Measurements from ENCODE around the gene PAAF1.

PAAF1 gene

GRCh38 chr11:73856031-73856567 lies 20.7 kb upstream of the PAAF1 start:
- Histone ChIP-seq H3K27ac (ENCODE audit: low read depth, low read length, poor library complexity, severe bottlenecking) (no peak overlapping the region), H3K9ac (ENCODE audit: low read length) (no peak overlapping the region), H3K4me1 (ENCODE audit: insufficient read depth, low read length, severe bottlenecking) (no peaks in the 10 kb centered on the region)

DNA sequence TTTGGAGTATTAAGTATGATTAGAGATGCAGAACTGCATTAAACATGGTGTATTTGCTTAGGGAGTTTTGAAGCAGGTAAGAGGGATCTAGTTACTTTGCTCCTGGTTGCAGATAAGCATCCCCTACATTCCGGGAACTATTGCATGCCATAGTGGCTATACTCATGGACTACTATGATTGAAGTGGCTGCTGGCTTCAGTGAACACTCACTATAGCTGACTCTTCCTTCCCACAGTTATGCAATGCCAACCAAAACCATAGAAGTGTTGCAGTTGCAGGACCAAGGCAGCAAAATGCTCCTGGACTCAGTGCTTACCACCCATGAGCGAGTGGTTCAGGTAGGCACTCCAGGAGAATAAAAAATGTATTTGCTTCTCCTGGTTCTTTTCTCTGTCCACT lies 17.1 kb upstream of the PAAF1 start:
- peaks cover 49% of the 10 kb centered on the region for H3K36me3 ChIP-seq (ENCODE audit: insufficient read depth, low read length)
- H3K4me3 ChIP-seq (ENCODE audit: low read depth, low read length, poor library complexity, severe bottlenecking) = no peak overlapping the region
- H3K4me1 ChIP-seq (ENCODE audit: insufficient read depth, low read length, severe bottlenecking) = no peaks in the 10 kb centered on the region
- H3F3A ChIP-seq (ENCODE audit: insufficient read depth, low read length) = no peaks in the 10 kb centered on the region
- no peak overlapping the region for H3K27ac ChIP-seq (ENCODE audit: low read depth, low read length, poor library complexity, severe bottlenecking)
- no peak overlapping the region for H2AFZ ChIP-seq (ENCODE audit: low read length)
- no peak overlapping the region for H3K9ac ChIP-seq (ENCODE audit: low read length)
- H3K27me3 ChIP-seq (ENCODE audit: insufficient read depth, low read length) = no peaks in the 10 kb centered on the region
- no peaks in the 10 kb centered on the region for H4K20me1 ChIP-seq (ENCODE audit: insufficient read depth, low read length)
- H3K9me2 ChIP-seq (ENCODE audit: low read depth, low read length) = no peaks in the 10 kb centered on the region
- no peaks in the 10 kb centered on the region for H3K9me3 ChIP-seq (ENCODE audit: low read length)
- TF ChIP-seq, protein P1, sequence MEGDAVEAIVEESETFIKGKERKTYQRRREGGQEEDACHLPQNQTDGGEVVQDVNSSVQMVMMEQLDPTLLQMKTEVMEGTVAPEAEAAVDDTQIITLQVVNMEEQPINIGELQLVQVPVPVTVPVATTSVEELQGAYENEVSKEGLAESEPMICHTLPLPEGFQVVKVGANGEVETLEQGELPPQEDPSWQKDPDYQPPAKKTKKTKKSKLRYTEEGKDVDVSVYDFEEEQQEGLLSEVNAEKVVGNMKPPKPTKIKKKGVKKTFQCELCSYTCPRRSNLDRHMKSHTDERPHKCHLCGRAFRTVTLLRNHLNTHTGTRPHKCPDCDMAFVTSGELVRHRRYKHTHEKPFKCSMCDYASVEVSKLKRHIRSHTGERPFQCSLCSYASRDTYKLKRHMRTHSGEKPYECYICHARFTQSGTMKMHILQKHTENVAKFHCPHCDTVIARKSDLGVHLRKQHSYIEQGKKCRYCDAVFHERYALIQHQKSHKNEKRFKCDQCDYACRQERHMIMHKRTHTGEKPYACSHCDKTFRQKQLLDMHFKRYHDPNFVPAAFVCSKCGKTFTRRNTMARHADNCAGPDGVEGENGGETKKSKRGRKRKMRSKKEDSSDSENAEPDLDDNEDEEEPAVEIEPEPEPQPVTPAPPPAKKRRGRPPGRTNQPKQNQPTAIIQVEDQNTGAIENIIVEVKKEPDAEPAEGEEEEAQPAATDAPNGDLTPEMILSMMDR (IDR thresholded peaks at IDR 0.05; ENCODE audit: low read length) = no peak
- no peak for TF ChIP-seq EZH2 (IDR thresholded peaks at IDR 0.05; ENCODE audit: borderline replicate concordance, low read length)
- H3K4me2 ChIP-seq (ENCODE audit: low read length) = no peak overlapping the region
- no peaks in the 10 kb centered on the region for H3K79me2 ChIP-seq (ENCODE audit: insufficient read depth, low read length)

More at GRCh38 chr11:73856031-73856567, 20.7 kb upstream of the PAAF1 start:
- Histone ChIP-seq H3K79me2 (ENCODE audit: insufficient read depth, low read length) (no peaks in the 10 kb centered on the region), H2AFZ (ENCODE audit: low read length) (no peak overlapping the region), H3K4me2 (ENCODE audit: low read length) (no peak overlapping the region), H3K4me3 (ENCODE audit: low read depth, low read length, poor library complexity, severe bottlenecking) (no peak overlapping the region), H3K27me3 (ENCODE audit: insufficient read depth, low read length) (no peaks in the 10 kb centered on the region), H3K9me2 (ENCODE audit: low read depth, low read length) (no peaks in the 10 kb centered on the region), H4K20me1 (ENCODE audit: insufficient read depth, low read length) (no peaks in the 10 kb centered on the region), H3F3A (ENCODE audit: insufficient read depth, low read length) (no peaks in the 10 kb centered on the region), H3K36me3 (ENCODE audit: insufficient read depth, low read length) (peaks cover 30% of the 10 kb centered on the region; the same call in 1 of the 2 replicates), H3K9me3 (ENCODE audit: low read length) (no peaks in the 10 kb centered on the region)
- TF ChIP-seq, protein P1 (IDR thresholded peaks at IDR 0.05; ENCODE audit: low read length) = no peak
- no peak for TF ChIP-seq EZH2 (IDR thresholded peaks at IDR 0.05; ENCODE audit: borderline replicate concordance, low read length)

GRCh38 chr11:73860202-73860601 lies 16.6 kb upstream of the PAAF1 start:
- Histone ChIP-seq H3K36me3 (ENCODE audit: insufficient read depth, low read length) (peaks cover 51% of the 10 kb centered on the region), H2AFZ (ENCODE audit: low read length) (no peak overlapping the region)

More at GRCh38 chr11:73860202-73860601, 16.6 kb upstream of the PAAF1 start:
- no peak overlapping the region for H3K27ac ChIP-seq (ENCODE audit: low read depth, low read length, poor library complexity, severe bottlenecking)
- H3K4me1 ChIP-seq (ENCODE audit: insufficient read depth, low read length, severe bottlenecking) = no peaks in the 10 kb centered on the region
- H3K27me3 ChIP-seq (ENCODE audit: insufficient read depth, low read length) = no peaks in the 10 kb centered on the region
- H3K9ac ChIP-seq (ENCODE audit: low read length) = no peak overlapping the region
- no peak overlapping the region for H3K4me3 ChIP-seq (ENCODE audit: low read depth, low read length, poor library complexity, severe bottlenecking)
- no peaks in the 10 kb centered on the region for H3F3A ChIP-seq (ENCODE audit: insufficient read depth, low read length)
- no peak for TF ChIP-seq EZH2 (IDR thresholded peaks at IDR 0.05; ENCODE audit: borderline replicate concordance, low read length)
- TF ChIP-seq, protein P1 (IDR thresholded peaks at IDR 0.05; ENCODE audit: low read length) = no peak
- no peaks in the 10 kb centered on the region for H4K20me1 ChIP-seq (ENCODE audit: insufficient read depth, low read length)
- H3K9me2 ChIP-seq (ENCODE audit: low read depth, low read length) = no peaks in the 10 kb centered on the region
- no peaks in the 10 kb centered on the region for H3K9me3 ChIP-seq (ENCODE audit: low read length)
- no peaks in the 10 kb centered on the region for H3K79me2 ChIP-seq (ENCODE audit: insufficient read depth, low read length)
- H3K4me2 ChIP-seq (ENCODE audit: low read length) = no peak overlapping the region

Measured in OCI-LY1 (cell line).